ENCODE results near the gene EDA. TPM values are rescaled to one million over a fixed set of nuclear protein-coding genes. Genes with fewer than 3 reads are reported as not detected.

The EDA gene
- total RNA-seq, 1 experiment from 2014 or later, result 5.2 TPM

- no peaks in the 10 kb centered on the region for H3K9me3 ChIP-seq (ENCODE audit: control insufficient read depth in 1 of 2, insufficient read depth in 1 of 2, low read depth in 1 of 2, low read length in 2 of 2)
Observed at GRCh38 chrX:69876221-69876620, 260.3 kb downstream of the EDA start.

GRCh38 chrX:69884210-69884609, 268.3 kb downstream of the EDA start:
- RAD21 ChIA-PET (ENCODE audit: low non-redundant PET in 1 of 2, low total read pairs in 2 of 2, uncharacterized antibody in 2 of 2, unreplicated experiment in 2 of 2), result no interaction called here
- no peaks in the 10 kb centered on the region for H3K36me3 ChIP-seq (ENCODE audit: control insufficient read depth in 1 of 2, insufficient read depth in 2 of 2, low read length in 2 of 2)
- H3K9ac ChIP-seq (ENCODE audit: low read length), result no peak overlapping the region
- BruUV-seq (replicated peaks), result no TSS peak
- no peak overlapping the region for H3K4me2 ChIP-seq (ENCODE audit: low read length)
- intact Hi-C loops (cut with micrococcal nuclease), result no loop called here
- H3K9me2 ChIP-seq (ENCODE audit: insufficient read depth), result no peaks in the 10 kb centered on the region
- no peaks in the 10 kb centered on the region for H3K4me1 ChIP-seq (ENCODE audit: control insufficient read depth in 1 of 2, insufficient read depth in 2 of 2, low read length in 2 of 2)
- ATAC-seq, result no peak
- DNase-seq (ENCODE audit: low read depth, low spot score), result no peak
- no peaks in the 10 kb centered on the region for H4K20me1 ChIP-seq (ENCODE audit: insufficient read depth)
- POLR2A ChIA-PET, result no interaction called here
- no peak overlapping the region for H2AFZ ChIP-seq (ENCODE audit: low read depth, low read length, poor library complexity, severe bottlenecking)
- H3K4me3 ChIP-seq (replicated peaks in 1 of 2; ENCODE audit: low read depth in 1 of 2, low read length in 2 of 2), result no peak overlapping the region
- H3K79me2 ChIP-seq (ENCODE audit: insufficient read depth, low read length), result no peaks in the 10 kb centered on the region
- CTCF ChIA-PET, result no interaction called here
- no peak overlapping the region for H3K27ac ChIP-seq (ENCODE audit: low read depth, low read length)
- H3K27me3 ChIP-seq (ENCODE audit: insufficient read depth, low read length), result no peaks in the 10 kb centered on the region
- H3K9me3 ChIP-seq (ENCODE audit: control insufficient read depth in 1 of 2, insufficient read depth in 1 of 2, low read depth in 1 of 2, low read length in 2 of 2), result no peaks in the 10 kb centered on the region
- TF ChIP-seq SP1 (IDR thresholded peaks at IDR 0.05; ENCODE audit: low read depth), result no peak
- TF ChIP-seq ZNF274 (IDR thresholded peaks at IDR 0.05; ENCODE audit: low read depth, low read length), result no peak
- TF ChIP-seq REST (IDR thresholded peaks at IDR 0.05; ENCODE audit: low read depth), result no peak
- no peak for TF ChIP-seq ZBTB33 (IDR thresholded peaks at IDR 0.05; ENCODE audit: extremely low read depth, insufficient replicate concordance, low read length)
- TF ChIP-seq JUND (IDR thresholded peaks at IDR 0.05), result no peak
- TF ChIP-seq MAX (IDR thresholded peaks at IDR 0.05), result no peak
- TF ChIP-seq CBX3 (IDR thresholded peaks at IDR 0.05; ENCODE audit: low read depth), result no peak
- no peak for TF ChIP-seq SRF (IDR thresholded peaks at IDR 0.05; ENCODE audit: low read depth)
- TF ChIP-seq POLR2A (IDR thresholded peaks at IDR 0.05; ENCODE audit: borderline replicate concordance, extremely low read depth, insufficient read depth, insufficient read length), result no peak
- no peak for TF ChIP-seq FOSL1 (IDR thresholded peaks at IDR 0.05; ENCODE audit: low read depth)
- TF ChIP-seq CTCF (IDR thresholded peaks at IDR 0.05 in 2 of 3, conservative IDR thresholded peaks at IDR 0.05 in 1 of 3; ENCODE audit: borderline replicate concordance in 1 of 3, insufficient read depth in 1 of 3, low read depth in 2 of 3, low read length in 2 of 3), result no peak
- no peak for TF ChIP-seq RAD21 (IDR thresholded peaks at IDR 0.05; ENCODE audit: low read depth)
- TF ChIP-seq EZH2 (IDR thresholded peaks at IDR 0.05), result no peak
- no peak for TF ChIP-seq SIN3A (IDR thresholded peaks at IDR 0.05; ENCODE audit: low read depth)

More at GRCh38 chrX:69876221-69876620, 260.3 kb downstream of the EDA start:
- Histone ChIP-seq H3K79me2 (ENCODE audit: insufficient read depth, low read length) (no peaks in the 10 kb centered on the region), H3K4me3 (replicated peaks in 1 of 2; ENCODE audit: low read depth in 1 of 2, low read length in 2 of 2) (no peak overlapping the region), H4K20me1 (ENCODE audit: insufficient read depth) (no peaks in the 10 kb centered on the region), H3K4me1 (ENCODE audit: control insufficient read depth in 1 of 2, insufficient read depth in 2 of 2, low read length in 2 of 2) (no peaks in the 10 kb centered on the region), H3K36me3 (ENCODE audit: control insufficient read depth in 1 of 2, insufficient read depth in 2 of 2, low read length in 2 of 2) (no peaks in the 10 kb centered on the region), H3K27me3 (ENCODE audit: insufficient read depth, low read length) (no peaks in the 10 kb centered on the region), H2AFZ (ENCODE audit: low read depth, low read length, poor library complexity, severe bottlenecking) (no peak overlapping the region), H3K27ac (ENCODE audit: low read depth, low read length) (no peak overlapping the region), H3K9me2 (ENCODE audit: insufficient read depth) (no peaks in the 10 kb centered on the region), H3K9ac (ENCODE audit: low read length) (no peak overlapping the region), H3K4me2 (ENCODE audit: low read length) (no peak overlapping the region)
- intact Hi-C loops (cut with micrococcal nuclease), result no loop called here
- TF ChIP-seq EGR1 (IDR thresholded peaks at IDR 0.05; ENCODE audit: low read depth) (no peak), TCF7L2 (IDR thresholded peaks at IDR 0.05; ENCODE audit: borderline replicate concordance, extremely low read depth, insufficient read depth, insufficient read length) (no peak)
- DNase-seq (ENCODE audit: low read depth, low spot score) (no peak), ATAC-seq (no peak)
- ChIA-PET RAD21 (ENCODE audit: low non-redundant PET in 1 of 2, low total read pairs in 2 of 2, uncharacterized antibody in 2 of 2, unreplicated experiment in 2 of 2) (no interaction called here), POLR2A (no interaction called here), CTCF (no interaction called here)
- no TSS peak for BruUV-seq (replicated peaks)
